ENCODE data around the gene MTNR1A.

MTNR1A gene

DNA sequence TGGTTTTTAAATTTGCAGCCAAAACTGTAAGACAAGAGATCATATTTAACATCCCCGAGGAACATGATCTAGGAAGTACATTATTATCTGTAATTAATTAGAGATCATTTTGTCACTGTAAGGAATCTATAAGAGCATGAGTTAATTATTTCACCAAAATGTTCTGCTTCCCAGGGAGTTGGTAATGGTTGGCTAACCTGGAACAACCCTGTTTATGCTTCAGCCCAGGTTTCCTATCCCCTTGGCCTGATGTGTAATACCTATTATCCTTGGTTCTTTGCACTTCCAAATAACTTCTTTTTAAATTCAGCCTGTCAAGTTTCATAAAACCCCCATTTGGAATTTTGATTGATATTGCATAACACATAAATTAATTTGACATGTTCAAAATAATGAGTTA lies 6.4 kb upstream of the MTNR1A start:
- Histone ChIP-seq H3K36me3 (ENCODE audit: control insufficient read depth in 4 of 4, insufficient read depth in 4 of 4, low read length in 3 of 4) (no peaks in the 10 kb centered on the region), H3K9me3 (ENCODE audit: control extremely low read depth in 1 of 5, control insufficient read depth in 4 of 5, insufficient read depth in 2 of 5, low read depth in 1 of 5, low read length in 4 of 5) (no peaks in the 10 kb centered on the region), H3K4me1 (ENCODE audit: control extremely low read depth in 1 of 4, control insufficient read depth in 4 of 4, insufficient read depth in 4 of 4, low read length in 3 of 4) (no peaks in the 10 kb centered on the region), H3K27ac (ENCODE audit: insufficient read depth in 1 of 2, low read depth in 1 of 2, low read length in 2 of 2, poor library complexity in 1 of 2, severe bottlenecking in 2 of 2) (no peak overlapping the region), H3K27me3 (replicated peaks in 2 of 5; ENCODE audit: control insufficient read depth in 4 of 5, insufficient read depth in 5 of 5, low read length in 4 of 5) (peaks cover 0 to 7% (median 5%) of the 10 kb centered on the region in 5 experiments), H3K4me3 (ENCODE audit: control insufficient read depth in 1 of 7, extremely low read depth in 1 of 7, insufficient read depth in 4 of 7, low read depth in 2 of 7, low read length in 6 of 7) (no peak overlapping the region)
- ChIA-PET CTCF (no interaction called here), POLR2A (no interaction called here)
- WGBS (ENCODE audit: insufficient coverage): no CpG with 5 or more reads among the region's 1 CpG
- no peak for DNase-seq

DNA sequence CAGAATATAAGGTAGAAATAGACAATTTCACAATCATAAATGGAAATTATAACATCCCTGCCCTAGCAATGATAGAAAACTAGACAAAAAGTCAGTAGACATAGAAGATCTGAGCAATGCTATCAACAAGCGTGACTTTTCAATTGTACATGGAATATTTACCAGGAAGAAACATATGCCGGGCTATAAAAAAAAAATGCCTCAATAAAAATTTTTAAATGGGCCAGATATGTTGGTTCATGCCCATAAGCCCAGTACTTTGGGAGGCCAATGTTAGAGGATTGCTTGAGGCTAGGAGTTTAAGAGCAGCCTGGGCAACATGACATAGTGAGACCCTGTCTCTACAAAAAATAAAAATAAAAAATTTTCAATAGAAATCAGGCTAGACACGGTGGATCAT lies 5.3 kb upstream of the MTNR1A start:
- no peak overlapping the region for H3K4me3 ChIP-seq (ENCODE audit: control insufficient read depth in 1 of 7, extremely low read depth in 1 of 7, insufficient read depth in 4 of 7, low read depth in 2 of 7, low read length in 6 of 7)
- no peak for DNase-seq
- 92% methylated on average over 3 of the region's 3 CpGs for WGBS (ENCODE audit: insufficient coverage)
- no peaks in the 10 kb centered on the region for H3K4me1 ChIP-seq (ENCODE audit: control extremely low read depth in 1 of 4, control insufficient read depth in 4 of 4, insufficient read depth in 4 of 4, low read length in 3 of 4)
- H3K9me3 ChIP-seq (ENCODE audit: control extremely low read depth in 1 of 5, control insufficient read depth in 4 of 5, insufficient read depth in 2 of 5, low read depth in 1 of 5, low read length in 4 of 5): no peaks in the 10 kb centered on the region
- H3K36me3 ChIP-seq (ENCODE audit: control insufficient read depth in 4 of 4, insufficient read depth in 4 of 4, low read length in 3 of 4): no peaks in the 10 kb centered on the region
- ChIA-PET CTCF (no interaction called here), POLR2A (no interaction called here)
- H3K27ac ChIP-seq (ENCODE audit: insufficient read depth in 1 of 2, low read depth in 1 of 2, low read length in 2 of 2, poor library complexity in 1 of 2, severe bottlenecking in 2 of 2): no peak overlapping the region
- peaks cover 4 to 11% (median 9%) of the 10 kb centered on the region in 5 experiments for H3K27me3 ChIP-seq (replicated peaks in 2 of 5; ENCODE audit: control insufficient read depth in 4 of 5, insufficient read depth in 5 of 5, low read length in 4 of 5)

DNA sequence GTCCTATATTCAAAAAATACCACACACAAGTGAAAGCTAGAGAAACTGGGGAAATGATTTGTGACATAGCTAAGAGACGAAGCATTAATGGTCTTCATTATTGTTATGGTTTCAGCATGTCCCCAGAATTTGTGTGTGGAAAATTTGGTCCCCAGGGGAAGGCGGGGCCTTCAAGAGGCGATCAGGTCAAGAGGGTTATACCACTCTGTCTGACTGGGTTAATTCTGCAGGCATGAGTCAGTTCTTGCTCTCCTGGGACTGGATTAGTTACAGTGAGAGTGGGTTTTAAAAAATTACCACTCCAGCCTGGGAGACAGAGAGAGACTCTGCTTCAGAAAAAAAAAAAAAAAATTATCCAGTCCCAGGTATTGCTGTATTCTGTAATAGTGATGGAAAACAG lies 2.1 kb upstream of the MTNR1A start:
- CTCF ChIA-PET: interaction anchor here (1.0 kb wide), 1 partner anchor 9 kb away, joined by 3 read pairs; no protein-coding TSS in a partner anchor

DNA sequence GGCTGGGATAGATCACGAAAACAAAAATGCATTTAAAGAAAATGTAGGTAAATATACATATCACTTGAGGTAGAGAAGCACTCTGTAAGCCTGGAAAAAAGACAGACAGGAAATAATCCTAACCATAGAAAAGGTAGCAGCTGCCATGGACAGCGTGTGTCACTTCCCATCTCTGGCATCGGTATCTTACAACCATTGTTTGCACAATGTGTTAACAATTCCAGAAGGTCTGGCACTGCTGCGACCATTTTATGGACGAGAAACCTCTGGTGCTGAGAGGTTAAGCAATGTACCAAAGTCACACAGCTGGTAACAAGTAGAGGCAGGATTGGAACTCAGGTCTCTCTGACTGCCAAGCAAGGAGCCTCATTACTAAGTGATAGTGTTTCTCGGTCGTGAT lies 1.7 kb upstream of the MTNR1A start:
- H3K9me3 ChIP-seq (ENCODE audit: control extremely low read depth in 1 of 5, control insufficient read depth in 4 of 5, insufficient read depth in 2 of 5, low read depth in 1 of 5, low read length in 4 of 5): peaks cover 0 to 2% (median 0%) of the 10 kb centered on the region in 5 experiments
- 84% methylated on average over 4 of the region's 7 CpGs for WGBS (ENCODE audit: insufficient coverage)

More for the DNA sequence above, 2.1 kb upstream of the MTNR1A start:
- no peak overlapping the region for H3K27ac ChIP-seq (ENCODE audit: insufficient read depth in 1 of 2, low read depth in 1 of 2, low read length in 2 of 2, poor library complexity in 1 of 2, severe bottlenecking in 2 of 2)
- peaks cover 0 to 2% (median 0%) of the 10 kb centered on the region in 5 experiments for H3K9me3 ChIP-seq (ENCODE audit: control extremely low read depth in 1 of 5, control insufficient read depth in 4 of 5, insufficient read depth in 2 of 5, low read depth in 1 of 5, low read length in 4 of 5)
- DNase-seq: no peak
- POLR2A ChIA-PET: no interaction called here
- peaks cover 0 to 6% (median 0%) of the 10 kb centered on the region in 4 experiments for H3K4me1 ChIP-seq (ENCODE audit: control extremely low read depth in 1 of 4, control insufficient read depth in 4 of 4, insufficient read depth in 4 of 4, low read length in 3 of 4)
- H3K4me3 ChIP-seq (ENCODE audit: control insufficient read depth in 1 of 7, extremely low read depth in 1 of 7, insufficient read depth in 4 of 7, low read depth in 2 of 7, low read length in 6 of 7): no peak overlapping the region
- H3K27me3 ChIP-seq (replicated peaks in 2 of 5; ENCODE audit: control insufficient read depth in 4 of 5, insufficient read depth in 5 of 5, low read length in 4 of 5): peaks cover 4 to 43% (median 16%) of the 10 kb centered on the region in 5 experiments
- H3K36me3 ChIP-seq (ENCODE audit: control insufficient read depth in 4 of 4, insufficient read depth in 4 of 4, low read length in 3 of 4): no peaks in the 10 kb centered on the region
- WGBS (ENCODE audit: insufficient coverage): 92% methylated on average over 3 of the region's 3 CpGs

DNA sequence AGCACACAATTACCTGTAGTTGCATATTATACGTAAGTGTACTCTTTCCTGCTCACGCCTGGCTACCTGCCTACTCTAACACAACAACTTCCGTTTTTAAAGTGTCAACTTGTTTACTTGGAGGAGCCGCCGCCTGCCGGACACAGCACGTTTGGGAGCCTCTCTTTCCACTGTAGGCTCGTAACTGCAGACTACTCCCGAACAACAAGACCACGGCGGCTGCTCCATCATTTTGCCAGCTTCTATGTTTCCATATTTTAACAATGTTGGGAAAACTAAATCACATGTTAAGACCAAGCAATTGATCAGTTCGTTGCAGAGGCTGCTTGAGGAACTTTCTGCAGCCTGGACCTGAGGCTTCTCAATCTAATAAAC lies 841 bp downstream of the MTNR1A start:
- Histone ChIP-seq H3K36me3 (ENCODE audit: control insufficient read depth in 4 of 4, insufficient read depth in 4 of 4, low read length in 3 of 4) (no peaks in the 10 kb centered on the region), H3K4me3 (ENCODE audit: control insufficient read depth in 1 of 7, extremely low read depth in 1 of 7, insufficient read depth in 4 of 7, low read depth in 2 of 7, low read length in 6 of 7) (no peak overlapping the region), H3K4me1 (ENCODE audit: control extremely low read depth in 1 of 4, control insufficient read depth in 4 of 4, insufficient read depth in 4 of 4, low read length in 3 of 4) (peaks cover 0 to 6% (median 0%) of the 10 kb centered on the region in 4 experiments), H3K27ac (ENCODE audit: insufficient read depth in 1 of 2, low read depth in 1 of 2, low read length in 2 of 2, poor library complexity in 1 of 2, severe bottlenecking in 2 of 2) (no peak overlapping the region), H3K9me3 (ENCODE audit: control extremely low read depth in 1 of 5, control insufficient read depth in 4 of 5, insufficient read depth in 2 of 5, low read depth in 1 of 5, low read length in 4 of 5) (peaks cover 0 to 2% (median 0%) of the 10 kb centered on the region in 5 experiments), H3K27me3 (replicated peaks in 2 of 5; ENCODE audit: control insufficient read depth in 4 of 5, insufficient read depth in 5 of 5, low read length in 4 of 5) (peaks cover 4 to 46% (median 16%) of the 10 kb centered on the region in 5 experiments)
- CTCF ChIA-PET: no interaction called here
- POLR2A ChIA-PET: no interaction called here
- WGBS (ENCODE audit: insufficient coverage): 5% methylated on average over 12 of the region's 12 CpGs
- DNase-seq: no peak

More for the DNA sequence above, 1.7 kb upstream of the MTNR1A start:
- Histone ChIP-seq H3K27me3 (replicated peaks in 2 of 5; ENCODE audit: control insufficient read depth in 4 of 5, insufficient read depth in 5 of 5, low read length in 4 of 5) (peaks cover 4 to 44% (median 16%) of the 10 kb centered on the region in 5 experiments), H3K36me3 (ENCODE audit: control insufficient read depth in 4 of 4, insufficient read depth in 4 of 4, low read length in 3 of 4) (no peaks in the 10 kb centered on the region), H3K4me3 (ENCODE audit: control insufficient read depth in 1 of 7, extremely low read depth in 1 of 7, insufficient read depth in 4 of 7, low read depth in 2 of 7, low read length in 6 of 7) (no peak overlapping the region), H3K27ac (ENCODE audit: insufficient read depth in 1 of 2, low read depth in 1 of 2, low read length in 2 of 2, poor library complexity in 1 of 2, severe bottlenecking in 2 of 2) (no peak overlapping the region), H3K4me1 (ENCODE audit: control extremely low read depth in 1 of 4, control insufficient read depth in 4 of 4, insufficient read depth in 4 of 4, low read length in 3 of 4) (peaks cover 0 to 6% (median 0%) of the 10 kb centered on the region in 4 experiments)
- ChIA-PET CTCF (interaction anchor here (1.0 kb wide), 1 partner anchor 9 kb away, joined by 3 read pairs; no protein-coding TSS in a partner anchor), POLR2A (no interaction called here)
- no peak for DNase-seq

DNA sequence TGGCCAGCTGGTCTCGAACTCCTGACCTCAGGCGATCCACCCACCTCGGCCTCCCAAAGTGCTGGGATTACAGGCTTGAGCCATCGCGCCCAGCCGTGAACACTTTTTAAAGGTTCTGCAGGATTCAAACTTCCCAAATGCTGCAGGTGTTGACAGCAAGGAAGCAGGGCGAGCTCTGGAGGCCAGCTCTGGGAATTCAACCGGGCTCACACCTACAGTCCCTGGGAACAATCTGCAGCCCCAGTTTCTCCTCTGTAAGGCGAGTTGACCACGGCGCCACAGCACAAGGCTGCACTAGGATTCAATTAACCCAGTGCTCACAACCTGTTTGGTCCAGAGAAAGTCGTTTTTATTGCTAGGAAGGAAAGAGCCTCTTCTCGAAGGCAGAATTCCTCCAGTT lies 1.6 kb downstream of the MTNR1A start:
- no peak overlapping the region for H3K27ac ChIP-seq (ENCODE audit: insufficient read depth in 1 of 2, low read depth in 1 of 2, low read length in 2 of 2, poor library complexity in 1 of 2, severe bottlenecking in 2 of 2)
- 70% methylated on average over 12 of the region's 13 CpGs for WGBS (ENCODE audit: insufficient coverage)
- H3K36me3 ChIP-seq (ENCODE audit: control insufficient read depth in 4 of 4, insufficient read depth in 4 of 4, low read length in 3 of 4): no peaks in the 10 kb centered on the region
- H3K4me3 ChIP-seq (ENCODE audit: control insufficient read depth in 1 of 7, extremely low read depth in 1 of 7, insufficient read depth in 4 of 7, low read depth in 2 of 7, low read length in 6 of 7): no peak overlapping the region
- peaks cover 0 to 6% (median 0%) of the 10 kb centered on the region in 4 experiments for H3K4me1 ChIP-seq (ENCODE audit: control extremely low read depth in 1 of 4, control insufficient read depth in 4 of 4, insufficient read depth in 4 of 4, low read length in 3 of 4)
- H3K9me3 ChIP-seq (ENCODE audit: control extremely low read depth in 1 of 5, control insufficient read depth in 4 of 5, insufficient read depth in 2 of 5, low read depth in 1 of 5, low read length in 4 of 5): peaks cover 0 to 2% (median 0%) of the 10 kb centered on the region in 5 experiments
- ChIA-PET CTCF (no interaction called here), POLR2A (no interaction called here)
- DNase-seq: no peak
- H3K27me3 ChIP-seq (replicated peaks in 2 of 5; ENCODE audit: control insufficient read depth in 4 of 5, insufficient read depth in 5 of 5, low read length in 4 of 5): peaks cover 4 to 46% (median 16%) of the 10 kb centered on the region in 5 experiments

DNA sequence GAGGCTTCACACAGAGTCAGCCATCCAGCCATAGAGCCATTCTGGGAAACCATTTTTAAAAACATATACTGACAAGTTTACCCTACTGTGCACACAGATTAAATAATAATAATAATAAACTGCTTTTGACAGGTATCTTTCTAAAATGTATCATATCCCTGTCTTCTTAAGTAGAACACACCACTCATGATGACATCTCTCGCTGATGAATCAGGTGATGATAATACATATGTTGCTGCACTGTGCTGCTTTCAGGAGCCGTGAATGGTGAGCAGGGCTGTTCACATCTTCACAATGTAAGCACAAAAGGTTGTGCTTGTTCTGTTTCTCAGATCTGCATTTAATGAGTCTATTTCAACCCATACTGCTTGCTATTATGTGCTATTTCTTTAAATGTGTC lies 3.5 kb downstream of the MTNR1A start:
- POLR2A ChIA-PET: no interaction called here
- no peak overlapping the region for H3K27ac ChIP-seq (ENCODE audit: insufficient read depth in 1 of 2, low read depth in 1 of 2, low read length in 2 of 2, poor library complexity in 1 of 2, severe bottlenecking in 2 of 2)
- H3K36me3 ChIP-seq (ENCODE audit: control insufficient read depth in 4 of 4, insufficient read depth in 4 of 4, low read length in 3 of 4): no peaks in the 10 kb centered on the region
- no peak for DNase-seq
- H3K9me3 ChIP-seq (ENCODE audit: control extremely low read depth in 1 of 5, control insufficient read depth in 4 of 5, insufficient read depth in 2 of 5, low read depth in 1 of 5, low read length in 4 of 5): peaks cover 0 to 3% (median 0%) of the 10 kb centered on the region in 5 experiments
- no peak overlapping the region for H3K4me3 ChIP-seq (ENCODE audit: control insufficient read depth in 1 of 7, extremely low read depth in 1 of 7, insufficient read depth in 4 of 7, low read depth in 2 of 7, low read length in 6 of 7)
- CTCF ChIA-PET: no interaction called here
- 100% methylated on average over 1 of the region's 2 CpGs for whole genome bisulfite sequencing (ENCODE audit: insufficient coverage)
- H3K4me1 ChIP-seq (ENCODE audit: control extremely low read depth in 1 of 4, control insufficient read depth in 4 of 4, insufficient read depth in 4 of 4, low read length in 3 of 4): peaks cover 0 to 6% (median 0%) of the 10 kb centered on the region in 4 experiments
- peaks cover 4 to 42% (median 11%) of the 10 kb centered on the region in 5 experiments for H3K27me3 ChIP-seq (replicated peaks in 2 of 5; ENCODE audit: control insufficient read depth in 4 of 5, insufficient read depth in 5 of 5, low read length in 4 of 5)
